Measurements from ENCODE around the gene ONECUT3. TPM values are rescaled to one million over a fixed set of nuclear protein-coding genes. Genes with fewer than 3 reads are reported as not detected.

The ONECUT3 gene
- total and polyA plus RNA-seq, 2 donors (not counting 3 experiments of a cell fraction or from before 2014, with no cell fraction given) = not detected

DNA sequence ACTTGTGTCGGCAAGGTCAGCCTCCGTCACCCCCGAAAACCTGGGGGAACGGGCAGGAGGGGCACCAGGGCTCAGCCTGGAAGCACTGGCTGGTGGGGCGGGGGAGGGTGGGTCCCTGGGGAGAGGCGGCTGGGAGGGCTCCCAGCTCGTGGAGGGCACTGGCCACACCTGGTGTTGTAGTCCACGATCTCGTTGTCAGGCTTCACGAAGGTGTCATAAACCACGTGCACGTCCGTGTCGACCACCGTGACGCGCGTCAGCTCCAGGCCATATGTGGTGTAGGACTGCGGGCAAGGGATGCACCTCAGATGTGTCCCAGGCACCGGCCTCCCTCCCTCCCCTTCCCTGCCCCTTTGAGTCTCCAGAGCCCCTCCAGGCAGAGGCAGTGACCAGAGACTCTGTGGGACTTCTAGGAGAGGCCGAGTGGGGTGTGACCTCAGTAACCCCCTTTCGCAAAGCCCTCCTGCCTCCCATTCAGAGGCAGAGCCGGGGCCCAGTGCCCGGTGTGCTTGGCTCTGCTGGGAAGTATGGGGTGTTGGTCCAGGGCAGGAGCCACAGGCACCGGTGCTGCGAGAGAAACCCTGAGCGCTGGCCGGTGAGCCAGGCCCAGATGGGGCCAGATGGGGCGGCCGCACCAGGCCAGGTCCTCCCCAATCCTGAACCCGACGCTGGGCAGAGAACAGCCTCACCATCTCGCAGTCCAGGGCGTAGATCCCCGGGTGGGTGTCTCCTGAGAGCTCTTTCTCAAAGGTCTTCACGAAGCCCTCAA, 63.4 kb downstream of the ONECUT3 start:
- dilution Hi-C loops (cut with MboI; ENCODE audit: extremely low pct_ligation_motif_present, low sequenced_read_pairs) (no loop called here), intact Hi-C loops (cut with micrococcal nuclease) (no loop called here)
- Histone ChIP-seq H3K9me3 (replicated peaks; ENCODE audit: control insufficient read depth, insufficient read depth, low read length) (no peaks in the 10 kb centered on the region), H3K4me2 (ENCODE audit: insufficient read depth, low read length) (no peak overlapping the region), H2AFZ (ENCODE audit: low read depth, low read length) (no peak overlapping the region), H3K79me2 (ENCODE audit: control insufficient read depth, insufficient read depth, low read length) (no peaks in the 10 kb centered on the region), H3K27ac (ENCODE audit: insufficient read depth, low read depth, low read length) (no peak overlapping the region), H3K9ac (replicated peaks; ENCODE audit: extremely low read depth, insufficient read depth, low read length) (no peak overlapping the region), H3K4me3 (replicated peaks in 1 of 3; ENCODE audit: insufficient read depth in 1 of 3, low read depth in 1 of 3, low read length in 3 of 3) (no peak overlapping the region), H4K20me1 (replicated peaks; ENCODE audit: control insufficient read depth, extremely low read depth, insufficient read depth, low read length) (no peaks in the 10 kb centered on the region), H3K27me3 (ENCODE audit: control insufficient read depth in 2 of 2, insufficient read depth in 2 of 2, low read length in 2 of 2) (no peaks in the 10 kb centered on the region), H3K9me1 (replicated peaks; ENCODE audit: control insufficient read depth, extremely low read depth, insufficient read depth, low read length) (no peaks in the 10 kb centered on the region), H3K36me3 (ENCODE audit: control insufficient read depth in 2 of 2, extremely low read depth in 1 of 2, insufficient read depth in 2 of 2, low read length in 2 of 2) (peaks cover 3 to 41% of the 10 kb centered on the region in 2 experiments), H3K4me1 (ENCODE audit: control insufficient read depth, extremely low read depth, insufficient read depth, low read length) (peaks cover 11% of the 10 kb centered on the region)
- TF ChIP-seq POLR2AphosphoS5 (IDR thresholded peaks at IDR 0.05; ENCODE audit: insufficient read depth, low read depth, low read length) (no peak), EZH2 (IDR thresholded peaks at IDR 0.05; ENCODE audit: borderline replicate concordance, low read depth, low read length, severe bottlenecking) (no peak)
- TF ChIP-seq, protein P1, sequence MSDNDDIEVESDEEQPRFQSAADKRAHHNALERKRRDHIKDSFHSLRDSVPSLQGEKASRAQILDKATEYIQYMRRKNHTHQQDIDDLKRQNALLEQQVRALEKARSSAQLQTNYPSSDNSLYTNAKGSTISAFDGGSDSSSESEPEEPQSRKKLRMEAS (IDR thresholded peaks at IDR 0.05; ENCODE audit: insufficient read depth, insufficient read length) = no peak
- BruUV-seq (replicated peaks) = no TSS peak
- no peak for DNase-seq (ENCODE audit: low read depth, low spot score)
- ChIA-PET CTCF (interaction anchor here (4.0 kb wide), 1 partner anchor 9 kb away, joined by 24 read pairs; no protein-coding TSS in a partner anchor), POLR2A (no interaction called here)
- FAIRE-seq = no peak

DNA sequence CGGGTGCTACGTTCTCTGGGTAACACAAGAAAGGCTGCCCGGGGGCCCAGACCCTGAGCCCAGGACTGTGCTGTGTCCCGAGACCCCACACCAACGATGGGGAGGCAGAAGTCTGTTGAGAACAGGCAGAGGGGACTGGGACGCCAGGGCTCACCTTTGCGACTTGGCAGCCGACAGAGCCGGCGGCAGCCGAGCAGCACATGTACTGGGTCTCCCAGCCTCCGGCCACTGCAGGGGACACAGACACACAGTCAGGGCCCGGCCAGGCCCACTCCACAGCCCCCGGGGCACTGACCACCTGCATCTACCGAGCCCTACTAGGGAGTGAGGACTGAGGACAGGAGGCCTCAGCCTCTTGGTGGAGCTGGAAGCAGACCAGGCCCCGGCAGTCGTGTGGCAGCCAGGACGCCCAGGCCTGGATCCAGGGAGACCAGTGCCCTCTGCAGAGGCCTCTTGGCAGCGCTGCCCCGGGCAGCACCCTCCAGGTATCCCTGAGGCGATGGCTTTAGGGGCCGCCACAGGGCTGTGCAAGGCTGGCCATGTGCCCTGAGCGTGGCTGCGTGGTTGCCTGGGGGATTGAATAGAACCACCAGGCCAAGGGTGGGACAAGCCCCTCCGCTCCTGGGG, 64.4 kb downstream of the ONECUT3 start:
- TF ChIP-seq, protein P2, sequence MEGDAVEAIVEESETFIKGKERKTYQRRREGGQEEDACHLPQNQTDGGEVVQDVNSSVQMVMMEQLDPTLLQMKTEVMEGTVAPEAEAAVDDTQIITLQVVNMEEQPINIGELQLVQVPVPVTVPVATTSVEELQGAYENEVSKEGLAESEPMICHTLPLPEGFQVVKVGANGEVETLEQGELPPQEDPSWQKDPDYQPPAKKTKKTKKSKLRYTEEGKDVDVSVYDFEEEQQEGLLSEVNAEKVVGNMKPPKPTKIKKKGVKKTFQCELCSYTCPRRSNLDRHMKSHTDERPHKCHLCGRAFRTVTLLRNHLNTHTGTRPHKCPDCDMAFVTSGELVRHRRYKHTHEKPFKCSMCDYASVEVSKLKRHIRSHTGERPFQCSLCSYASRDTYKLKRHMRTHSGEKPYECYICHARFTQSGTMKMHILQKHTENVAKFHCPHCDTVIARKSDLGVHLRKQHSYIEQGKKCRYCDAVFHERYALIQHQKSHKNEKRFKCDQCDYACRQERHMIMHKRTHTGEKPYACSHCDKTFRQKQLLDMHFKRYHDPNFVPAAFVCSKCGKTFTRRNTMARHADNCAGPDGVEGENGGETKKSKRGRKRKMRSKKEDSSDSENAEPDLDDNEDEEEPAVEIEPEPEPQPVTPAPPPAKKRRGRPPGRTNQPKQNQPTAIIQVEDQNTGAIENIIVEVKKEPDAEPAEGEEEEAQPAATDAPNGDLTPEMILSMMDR (IDR thresholded peaks at IDR 0.05; ENCODE audit: extremely low read depth in 1 of 2, insufficient read depth in 1 of 2, low read depth in 1 of 2, low read length in 2 of 2) = no peak
- no peak overlapping the region for H3K27ac ChIP-seq (ENCODE audit: insufficient read depth, low read depth, low read length)
- no peak overlapping the region for H3K4me3 ChIP-seq (replicated peaks in 1 of 3; ENCODE audit: insufficient read depth in 1 of 3, low read depth in 1 of 3, low read length in 3 of 3)
- POLR2A ChIA-PET = no interaction called here
- H3K9me3 ChIP-seq (replicated peaks; ENCODE audit: control insufficient read depth, insufficient read depth, low read length) = no peaks in the 10 kb centered on the region
- peaks cover 6% of the 10 kb centered on the region for H3K4me1 ChIP-seq (ENCODE audit: control insufficient read depth, extremely low read depth, insufficient read depth, low read length)
- H3K79me2 ChIP-seq (ENCODE audit: control insufficient read depth, insufficient read depth, low read length) = no peaks in the 10 kb centered on the region
- FAIRE-seq (no peak), DNase-seq (ENCODE audit: low read depth, low spot score) (no peak)
- intact Hi-C loops (cut with micrococcal nuclease) = no loop called here
- no TSS peak for BruUV-seq (replicated peaks)
- H3K9me1 ChIP-seq (replicated peaks; ENCODE audit: control insufficient read depth, extremely low read depth, insufficient read depth, low read length) = no peaks in the 10 kb centered on the region
- no peak overlapping the region for H2AFZ ChIP-seq (ENCODE audit: low read depth, low read length)
- H3K9ac ChIP-seq (replicated peaks; ENCODE audit: extremely low read depth, insufficient read depth, low read length) = no peak overlapping the region
- no peaks in the 10 kb centered on the region for H4K20me1 ChIP-seq (replicated peaks; ENCODE audit: control insufficient read depth, extremely low read depth, insufficient read depth, low read length)
- dilution Hi-C loops (cut with MboI; ENCODE audit: extremely low pct_ligation_motif_present, low sequenced_read_pairs) = no loop called here
- H3K36me3 ChIP-seq (ENCODE audit: control insufficient read depth in 2 of 2, extremely low read depth in 1 of 2, insufficient read depth in 2 of 2, low read length in 2 of 2) = peaks cover 3 to 48% of the 10 kb centered on the region in 2 experiments
- H3K4me2 ChIP-seq (ENCODE audit: insufficient read depth, low read length) = no peak overlapping the region
- CTCF ChIA-PET = interaction anchor here (0.9 to 1.1 kb wide), 2 partner anchors 8 to 272 kb away, joined by 3 to 5 read pairs; no protein-coding TSS in a partner anchor
- H3K27me3 ChIP-seq (ENCODE audit: control insufficient read depth in 2 of 2, insufficient read depth in 2 of 2, low read length in 2 of 2) = no peaks in the 10 kb centered on the region
